K562 (cell line): Measurements from ENCODE around the gene SHH. TPM values are rescaled to one million over a fixed set of nuclear protein-coding genes. Genes with fewer than 3 reads are reported as not detected.

Experiments used
- ELF1 ChIP-seq: fragments of 200-800 bp; sonication (Bioruptor generic); IDR thresholded peaks from 2 replicates; pipeline ENCODE4 v1.6.1; 2016; ENCODE audit warnings: missing genetic modification characterization, missing compliant biosample characterization
- ELK3 ChIP-seq: fragments of 450-650 bp; formaldehyde crosslinking; IDR thresholded peaks from 2 replicates; pipeline ENCODE4 v1.4.0; 2020; ENCODE audit warnings: mild to moderate bottlenecking
- ETS2 ChIP-seq: IDR thresholded peaks from 2 replicates; pipeline ENCODE4 v1.6.1; 2016; ENCODE audit warnings: borderline replicate concordance, missing genetic modification characterization, mild to moderate bottlenecking, moderate library complexity, missing compliant biosample characterization; ENCODE audit not compliant: poor library complexity, severe bottlenecking
- ID3 ChIP-seq, 2 experiments: fragments of 250-450 bp in 1 of 2; fragments of 450-650 bp in 1 of 2; sonication (Bioruptor Pico) in 1 of 2; IDR thresholded peaks; 2 replicates each; pipeline versions ENCODE4 v1.6.1 to v1.8.0; 2016 to 2021; ENCODE audit warnings: mild to moderate bottlenecking in 2 of 2, moderate library complexity in 2 of 2, missing compliant biosample characterization in 1 of 2, missing genetic modification characterization in 1 of 2
- NR4A1 ChIP-seq, 2 experiments: fragments of 250-450 bp in 1 of 2; fragments of 450-650 bp in 1 of 2; sonication (Bioruptor Pico) in 1 of 2; IDR thresholded peaks; 2 replicates each; pipeline versions ENCODE4 v1.4.0 to v1.6.1; 2016 to 2020; ENCODE audit warnings: mild to moderate bottlenecking in 2 of 2, missing compliant biosample characterization in 1 of 2, missing genetic modification characterization in 1 of 2, moderate library complexity in 1 of 2
- PKNOX1 ChIP-seq: fragments of 450-650 bp; IDR thresholded peaks from 2 replicates; pipeline ENCODE4 v1.6.1; 2016
- POLR3A ChIP-seq: IDR thresholded peaks from 2 replicates; pipeline ENCODE4 v1.6.1; 2011; ENCODE audit warnings: borderline replicate concordance, mild to moderate bottlenecking, moderate library complexity; ENCODE audit not compliant: insufficient read length, insufficient read depth; ENCODE audit errors: extremely low read depth
- PTRF ChIP-seq: fragments of 450-650 bp; IDR thresholded peaks from 2 replicates; pipeline ENCODE4 v1.6.1; 2016; ENCODE audit warnings: mild to moderate bottlenecking, missing genetic modification characterization, missing compliant biosample characterization
- RFX7 ChIP-seq: fragments of 250-450 bp; sonication (Bioruptor Pico); IDR thresholded peaks from 2 replicates; pipeline ENCODE4 v1.5.1; 2021; ENCODE audit warnings: mild to moderate bottlenecking
- SIX5 ChIP-seq, 2 experiments: IDR thresholded peaks; 2 replicates each; pipeline ENCODE4 v1.6.1; 2011; ENCODE audit warnings: low read length in 2 of 2, borderline replicate concordance in 1 of 2, low read depth in 1 of 2, mild to moderate bottlenecking in 1 of 2, moderate library complexity in 1 of 2; ENCODE audit not compliant: insufficient read depth in 1 of 2
- ZFP36 ChIP-seq: fragments of 150-350 bp; IDR thresholded peaks from 2 replicates; pipeline ENCODE4 v1.6.1; 2018; ENCODE audit warnings: low read length, low read depth; ENCODE audit not compliant: partially characterized antibody
- ZFPM2 ChIP-seq: fragments of 250-450 bp; sonication (Bioruptor Pico); IDR thresholded peaks from 2 replicates; pipeline ENCODE4 v1.5.1; 2022; ENCODE audit warnings: mild to moderate bottlenecking
- ZNF511 ChIP-seq: sonication (generic); formaldehyde crosslinking; IDR thresholded peaks from 2 replicates; pipeline ENCODE4 v1.8.0; 2022; ENCODE audit warnings: mild to moderate bottlenecking, missing genetic modification reagents
- ZNF592 ChIP-seq: fragments of 450-650 bp; IDR thresholded peaks from 2 replicates; pipeline ENCODE4 v1.6.1; 2017; ENCODE audit warnings: antibody characterized with exemption, mild to moderate bottlenecking
- ZNF668 ChIP-seq: fragments of 250-450 bp; sonication (Bioruptor Pico); IDR thresholded peaks from 2 replicates; pipeline ENCODE4 v1.8.0; 2022; ENCODE audit warnings: mild to moderate bottlenecking, inconsistent platforms
- ZNF707 ChIP-seq: fragments of 250-450 bp; sonication (Bioruptor Pico); conservative IDR thresholded peaks from 2 replicates; pipeline ENCODE4 v1.8.0; 2022; ENCODE audit warnings: inconsistent platforms, mild to moderate bottlenecking, moderate library complexity
- ZNF717 ChIP-seq: fragments of 250-450 bp; sonication (Bioruptor Pico); IDR thresholded peaks from 2 replicates; pipeline ENCODE4 v1.5.0; 2021
- polyA plus RNA-seq, 8 experiments: library from polyadenylated mRNA; depleted of rRNA in 4 of 8; stranded (reverse) in 5 of 8; unstranded in 3 of 8; fragments of >200 nt; fragmentation: Nextera tagmentation in 2 of 8; fragmentation: Illumina TruSeq in 1 of 8; extraction: Ambion mirVana in 2 of 8; extraction: Trizol in 1 of 8; gene quantifications; 2 replicates each; pipeline versions ENCODE4 v1.2.1 to v1.2.3, GENCODE V29; 2011 to 2014; ENCODE audit warnings: inconsistent platforms in 1 of 8, missing spikeins in 1 of 8
- total RNA-seq, 7 experiments: library from RNA; depleted of rRNA in 6 of 7; stranded (reverse); fragments of >200 nt in 6 of 7; fragmentation: Illumina TruSeq in 2 of 7; extraction: Trizol in 2 of 7; gene quantifications; 2 replicates each; pipeline versions ENCODE4 v1.2.1 to v1.2.3, GENCODE V29; 2011 to 2021; ENCODE audit warnings: low replicate concordance in 1 of 7

SHH gene
- total and polyA plus RNA-seq, 9 of the 15 experiments (the other 6 are each of a cell fraction or from before 2014, with no cell fraction given), result 0.09 TPM; not detected in 8

GRCh38 chr7:155804897-155805825 is 7.1 kb downstream of the SHH start (continued):
- no peak for TF ChIP-seq SIX5 (IDR thresholded peaks at IDR 0.05; ENCODE audit: borderline replicate concordance in 1 of 2, insufficient read depth in 1 of 2, low read depth in 1 of 2, low read length in 2 of 2)
- peak; percentile 61; the same call in 1 of the 2 replicates for TF ChIP-seq ZNF511
- no peak for TF ChIP-seq ZNF717
- TF ChIP-seq PKNOX1, result no peak
- TF ChIP-seq ZFP36, result no peak
- no peak for TF ChIP-seq PTRF (tag)
- TF ChIP-seq ZNF592, result no peak
- no peak for TF ChIP-seq ID3 (CRISPR knock-in tag; IDR thresholded peaks at IDR 0.05)
- no peak for TF ChIP-seq ID3 (tag; IDR thresholded peaks at IDR 0.05)
- no peak for TF ChIP-seq ELF1 (tag)
- TF ChIP-seq POLR3A, result no peak
- no peak for TF ChIP-seq ELK3 (CRISPR knock-in tag)
- no peak for TF ChIP-seq ZNF707 (CRISPR knock-in tag)
- no peak for TF ChIP-seq ZFPM2 (CRISPR knock-in tag)
- no peak for TF ChIP-seq ZNF668 (CRISPR knock-in tag)
- no peak for TF ChIP-seq NR4A1 (CRISPR knock-in tag; IDR thresholded peaks at IDR 0.05)
- no peak for TF ChIP-seq NR4A1 (tag; IDR thresholded peaks at IDR 0.05)
- no peak for TF ChIP-seq ETS2
- TF ChIP-seq RFX7 (CRISPR knock-in tag), result no peak
